Activated T-cell treated with anti-CD3 and anti-CD28 coated beads, Interleukin-2, amount 50 U/mL, for 24 hours (primary cell): Measurements from ENCODE around the gene LTB.
A peak's percentile ranks its signal among the peaks of the same experiment; 100 is the strongest.

Source experiments
- DNase-seq: peaks from one replicate; pipeline ENCODE4 v3.0.0-alpha.2; 2020
- H3K27ac Mint-ChIP-seq: 2 replicates; pipeline ENCODE4 v1.8.0; 2020; ENCODE audit warnings: mild to moderate bottlenecking, mixed read lengths
- H3K27me3 Mint-ChIP-seq: 2 replicates; pipeline ENCODE4 v1.8.0; 2020; ENCODE audit warnings: mixed read lengths
- H3K36me3 Mint-ChIP-seq: 2 replicates; pipeline ENCODE4 v1.8.0; 2020; ENCODE audit warnings: low read depth, mixed read lengths
- H3K4me1 Mint-ChIP-seq: 2 replicates; pipeline ENCODE4 v1.8.0; 2020; ENCODE audit warnings: low read depth, mixed read lengths
- H3K4me3 Mint-ChIP-seq: 2 replicates; pipeline ENCODE4 v1.8.0; 2020; ENCODE audit warnings: mild to moderate bottlenecking, moderate library complexity, mixed read lengths
- H3K9me3 Mint-ChIP-seq: 2 replicates; pipeline ENCODE4 v1.8.0; 2020; ENCODE audit warnings: mixed read lengths

The LTB gene, protein sequence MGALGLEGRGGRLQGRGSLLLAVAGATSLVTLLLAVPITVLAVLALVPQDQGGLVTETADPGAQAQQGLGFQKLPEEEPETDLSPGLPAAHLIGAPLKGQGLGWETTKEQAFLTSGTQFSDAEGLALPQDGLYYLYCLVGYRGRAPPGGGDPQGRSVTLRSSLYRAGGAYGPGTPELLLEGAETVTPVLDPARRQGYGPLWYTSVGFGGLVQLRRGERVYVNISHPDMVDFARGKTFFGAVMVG

DNA sequence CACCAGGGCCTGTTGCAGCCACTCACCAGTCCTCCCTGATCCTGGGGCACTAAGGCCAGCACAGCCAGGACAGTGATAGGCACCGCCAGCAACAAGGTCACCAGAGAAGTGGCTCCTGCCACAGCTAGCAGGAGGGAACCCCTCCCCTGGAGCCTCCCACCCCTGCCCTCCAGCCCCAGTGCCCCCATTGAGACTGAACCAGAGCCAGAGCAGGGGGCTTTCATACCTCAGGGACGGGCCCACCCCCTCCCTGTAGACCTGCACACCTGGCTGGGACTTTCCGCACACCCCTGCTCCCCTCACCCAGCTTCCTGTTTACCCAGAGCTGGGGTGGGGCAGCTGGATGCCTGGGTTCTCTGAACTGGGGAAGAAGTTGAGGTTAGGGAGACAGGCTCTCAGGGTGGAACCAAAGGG lies at the start of gene LTB:
Gene LTB, minus strand, starts transcription at position 195 of the 414 bp plus-strand sequence. Its CDS starts 7 bp downstream, at position 188.
- Mint-ChIP-seq H3K4me3 (peak within 1 kb of the TSS; percentile 97), H3K4me1 (peaks cover 78% of the 10 kb centered on the region), H3K9me3 (no peaks in the 10 kb centered on the region), H3K27ac (peak within 1 kb of the TSS; percentile 91), H3K36me3 (peaks cover 46% of the 10 kb centered on the region), H3K27me3 (no peaks in the 10 kb centered on the region)
- DNase-seq: peak; percentile 73

- Mint-ChIP-seq H3K4me3 (no peak overlapping the region), H3K4me1 (peaks cover 6% of the 10 kb centered on the region), H3K27ac (peak overlapping the region; percentile 33), H3K27me3 (no peaks in the 10 kb centered on the region), H3K9me3 (no peaks in the 10 kb centered on the region), H3K36me3 (peaks cover 100% of the 10 kb centered on the region)
- no peak for DNase-seq
These were observed 49.6 kb upstream of the LTB start for GRCh38 chr6:31631681-31632278.

DNA sequence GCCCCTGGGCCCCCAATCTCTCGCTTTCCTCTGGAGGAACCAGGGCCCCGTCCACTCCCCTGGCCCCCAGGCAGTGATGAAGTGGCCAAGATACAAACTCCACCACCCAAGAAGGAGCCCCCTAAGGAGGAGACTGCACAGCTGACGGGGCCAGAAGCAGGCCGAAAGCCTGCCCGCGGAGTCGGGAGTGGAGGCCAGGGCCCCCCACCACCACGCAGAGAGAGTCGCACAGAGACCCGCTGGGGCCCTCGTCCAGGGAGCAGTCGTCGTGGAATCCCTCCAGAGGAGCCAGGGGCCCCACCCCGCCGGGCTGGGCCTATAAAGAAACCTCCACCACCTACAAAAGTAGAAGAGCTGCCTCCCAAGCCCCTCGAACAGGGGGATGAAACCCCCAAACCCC lies 49.0 kb upstream of the LTB start:
- DNase-seq: no peak
- Mint-ChIP-seq H3K4me1 (peaks cover 6% of the 10 kb centered on the region), H3K36me3 (peaks cover 100% of the 10 kb centered on the region), H3K4me3 (no peak overlapping the region), H3K9me3 (no peaks in the 10 kb centered on the region), H3K27ac (peak overlapping the region; percentile 5), H3K27me3 (no peaks in the 10 kb centered on the region)

GRCh38 chr6:31630177-31630934 lies 48.1 kb upstream of the LTB start:
- H3K27me3 Mint-ChIP-seq: no peaks in the 10 kb centered on the region
- no peaks in the 10 kb centered on the region for H3K9me3 Mint-ChIP-seq
- H3K4me3 Mint-ChIP-seq: no peak overlapping the region
- peak overlapping the region; percentile 5 for H3K27ac Mint-ChIP-seq
- peaks cover 9% of the 10 kb centered on the region for H3K4me1 Mint-ChIP-seq
- DNase-seq: no peak
- peaks cover 100% of the 10 kb centered on the region for H3K36me3 Mint-ChIP-seq

DNA sequence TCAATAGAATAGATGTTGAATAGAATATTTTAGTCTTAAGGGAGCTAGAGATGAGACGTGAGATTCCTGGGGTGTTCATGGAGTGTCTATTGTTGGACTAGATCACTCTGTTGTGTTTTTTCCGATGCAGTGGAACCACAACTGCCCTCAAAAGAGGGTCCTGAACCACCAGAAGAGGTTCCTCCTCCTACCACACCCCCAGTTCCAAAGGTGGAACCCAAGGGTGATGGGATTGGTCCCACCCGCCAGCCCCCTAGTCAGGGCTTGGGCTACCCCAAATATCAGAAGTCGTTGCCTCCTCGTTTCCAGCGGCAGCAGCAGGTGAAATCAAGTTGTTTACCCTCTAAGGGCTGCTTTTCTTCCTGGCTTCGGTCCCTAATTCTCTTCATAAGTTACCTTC lies 46.8 kb upstream of the LTB start:
- H3K27ac Mint-ChIP-seq: peak overlapping the region; percentile 41
- DNase-seq: no peak
- H3K9me3 Mint-ChIP-seq: no peaks in the 10 kb centered on the region
- H3K27me3 Mint-ChIP-seq: no peaks in the 10 kb centered on the region
- H3K4me3 Mint-ChIP-seq: no peak overlapping the region
- peaks cover 12% of the 10 kb centered on the region for H3K4me1 Mint-ChIP-seq
- peaks cover 100% of the 10 kb centered on the region for H3K36me3 Mint-ChIP-seq

- no peaks in the 10 kb centered on the region for H3K27me3 Mint-ChIP-seq
- no peak for DNase-seq
- peak overlapping the region; percentile 9 for H3K27ac Mint-ChIP-seq
- no peaks in the 10 kb centered on the region for H3K9me3 Mint-ChIP-seq
- no peak overlapping the region for H3K4me3 Mint-ChIP-seq
- peaks cover 100% of the 10 kb centered on the region for H3K36me3 Mint-ChIP-seq
- H3K4me1 Mint-ChIP-seq: peaks cover 19% of the 10 kb centered on the region
These were observed 45.6 kb upstream of the LTB start for GRCh38 chr6:31627690-31628287.

DNA sequence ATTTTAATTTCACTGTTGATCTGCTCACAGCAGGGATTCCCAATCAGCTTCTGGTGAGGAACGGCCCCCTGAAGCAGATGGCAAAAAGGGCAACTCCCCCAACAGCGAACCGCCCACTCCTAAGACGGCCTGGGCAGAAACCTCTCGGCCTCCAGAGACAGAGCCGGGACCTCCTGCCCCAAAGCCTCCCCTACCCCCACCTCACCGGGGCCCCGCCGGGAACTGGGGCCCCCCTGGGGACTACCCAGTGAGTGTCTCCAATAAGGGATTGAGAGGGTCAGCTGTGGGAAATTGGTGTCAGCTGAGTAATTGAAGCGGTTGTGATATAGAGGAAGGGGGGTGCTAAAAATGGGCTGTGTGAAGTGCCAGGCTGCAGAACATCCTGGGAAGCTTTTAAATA lies 44.7 kb upstream of the LTB start:
- H3K36me3 Mint-ChIP-seq: peaks cover 100% of the 10 kb centered on the region
- H3K4me1 Mint-ChIP-seq: peaks cover 27% of the 10 kb centered on the region
- H3K27ac Mint-ChIP-seq: peak overlapping the region; percentile 80
- DNase-seq: no peak
- no peaks in the 10 kb centered on the region for H3K27me3 Mint-ChIP-seq
- H3K4me3 Mint-ChIP-seq: no peak overlapping the region
- no peaks in the 10 kb centered on the region for H3K9me3 Mint-ChIP-seq

DNA sequence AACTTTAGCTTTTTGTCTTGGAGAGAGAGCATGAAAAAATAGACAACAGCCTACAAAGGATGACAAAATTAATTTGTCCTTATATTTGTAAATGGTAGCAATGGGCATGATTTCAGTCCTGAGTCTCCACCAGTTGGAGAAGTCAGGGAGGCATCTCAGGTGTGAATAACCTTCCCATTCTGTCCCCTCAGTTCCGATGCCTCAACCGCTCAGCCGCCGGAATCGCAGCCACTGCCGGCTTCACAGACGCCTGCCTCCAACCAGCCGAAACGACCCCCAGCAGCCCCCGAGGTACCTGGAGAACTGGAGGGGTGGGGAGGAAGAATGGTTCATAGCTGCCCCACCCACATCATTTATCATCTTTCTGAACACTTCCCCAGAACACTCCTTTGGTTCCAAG lies 41.8 kb upstream of the LTB start:
- Mint-ChIP-seq H3K27me3 (no peaks in the 10 kb centered on the region), H3K9me3 (no peaks in the 10 kb centered on the region), H3K4me1 (peaks cover 37% of the 10 kb centered on the region), H3K27ac (peak overlapping the region; percentile 73), H3K4me3 (no peak overlapping the region), H3K36me3 (peaks cover 88% of the 10 kb centered on the region)
- no peak for DNase-seq

DNA sequence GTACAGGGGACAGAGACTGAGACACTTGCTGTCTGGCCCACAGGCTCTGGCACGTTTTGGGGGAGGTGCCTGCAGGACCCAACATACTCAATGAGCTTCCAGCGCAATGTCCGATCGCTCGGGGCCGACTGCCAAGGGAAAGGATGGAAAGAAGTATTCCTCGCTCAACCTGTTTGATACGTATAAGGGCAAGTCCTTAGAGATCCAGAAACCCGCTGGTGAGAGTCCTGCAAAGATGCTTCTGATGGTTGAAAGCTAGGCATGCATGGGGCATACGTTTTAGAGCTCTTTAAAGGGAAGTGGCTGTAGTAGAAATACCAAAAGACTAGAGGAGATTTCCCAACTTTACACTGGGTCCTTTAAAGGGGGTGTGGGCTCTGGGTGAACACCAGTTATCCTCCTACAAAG lies 40.5 kb upstream of the LTB start:
- H3K4me1 Mint-ChIP-seq: peaks cover 41% of the 10 kb centered on the region
- H3K27ac Mint-ChIP-seq: peak overlapping the region; percentile 100
- H3K27me3 Mint-ChIP-seq: no peaks in the 10 kb centered on the region
- H3K4me3 Mint-ChIP-seq: peak overlapping the region; percentile 90
- no peaks in the 10 kb centered on the region for H3K9me3 Mint-ChIP-seq
- H3K36me3 Mint-ChIP-seq: peaks cover 79% of the 10 kb centered on the region
- DNase-seq: no peak

DNA sequence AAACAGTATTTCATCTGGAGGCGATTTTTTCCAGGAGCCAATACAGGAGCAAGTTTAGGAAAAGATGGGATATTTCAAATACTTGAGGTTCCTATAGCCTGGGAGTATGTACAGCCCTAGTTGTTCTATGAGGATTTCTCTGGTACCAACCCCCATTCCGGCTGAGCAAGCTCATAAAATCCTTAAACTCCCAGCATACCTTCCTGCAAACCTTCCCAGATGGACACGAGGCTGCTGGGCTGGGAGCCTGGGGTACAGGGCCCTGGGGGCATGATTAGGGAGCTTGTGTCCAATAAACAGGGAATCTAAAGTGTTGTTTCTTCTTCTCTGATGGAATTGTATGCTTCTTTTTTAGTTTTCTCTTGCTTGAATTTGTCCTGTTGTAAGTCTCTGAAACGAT lies 39.8 kb upstream of the LTB start:
- H3K27me3 Mint-ChIP-seq: no peaks in the 10 kb centered on the region
- peak overlapping the region; percentile 100 for H3K27ac Mint-ChIP-seq
- H3K4me1 Mint-ChIP-seq: peaks cover 42% of the 10 kb centered on the region
- H3K9me3 Mint-ChIP-seq: no peaks in the 10 kb centered on the region
- peak overlapping the region; percentile 90 for H3K4me3 Mint-ChIP-seq
- peaks cover 74% of the 10 kb centered on the region for H3K36me3 Mint-ChIP-seq
- DNase-seq: no peak

DNA sequence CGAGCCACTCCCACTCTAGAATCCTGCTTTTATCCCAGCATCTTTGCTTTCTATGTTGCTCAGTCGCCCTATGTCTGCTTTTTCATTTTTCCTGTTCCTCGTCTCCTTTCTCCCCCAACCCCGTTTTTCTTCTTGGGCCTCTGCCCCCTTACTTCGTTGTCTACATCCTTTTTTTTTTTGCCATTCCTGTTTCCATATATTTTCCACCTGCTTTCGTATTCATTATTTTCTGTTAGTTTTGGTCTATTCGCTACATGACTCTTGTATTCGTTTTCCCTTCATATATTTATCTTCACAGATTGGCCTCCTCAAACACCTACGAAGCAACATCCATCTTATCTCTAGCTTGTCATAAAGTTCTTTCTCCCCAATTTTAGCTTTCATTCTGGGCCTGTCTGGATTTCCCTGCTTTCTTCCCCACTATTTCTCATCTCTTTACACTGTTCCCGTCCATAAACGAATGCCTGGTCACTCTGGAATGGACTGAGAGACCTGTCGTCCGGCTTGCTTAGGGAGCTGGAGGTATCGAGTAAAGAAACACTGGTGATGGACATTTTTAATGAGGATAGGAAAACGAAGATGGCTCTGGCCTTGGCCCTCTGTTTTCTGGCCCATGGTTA lies 39.2 kb upstream of the LTB start:
- H3K27ac Mint-ChIP-seq: peak overlapping the region; percentile 100
- no peak for DNase-seq
- H3K9me3 Mint-ChIP-seq: no peaks in the 10 kb centered on the region
- H3K36me3 Mint-ChIP-seq: peaks cover 71% of the 10 kb centered on the region
- peaks cover 48% of the 10 kb centered on the region for H3K4me1 Mint-ChIP-seq
- peak overlapping the region; percentile 90 for H3K4me3 Mint-ChIP-seq
- no peaks in the 10 kb centered on the region for H3K27me3 Mint-ChIP-seq

DNA sequence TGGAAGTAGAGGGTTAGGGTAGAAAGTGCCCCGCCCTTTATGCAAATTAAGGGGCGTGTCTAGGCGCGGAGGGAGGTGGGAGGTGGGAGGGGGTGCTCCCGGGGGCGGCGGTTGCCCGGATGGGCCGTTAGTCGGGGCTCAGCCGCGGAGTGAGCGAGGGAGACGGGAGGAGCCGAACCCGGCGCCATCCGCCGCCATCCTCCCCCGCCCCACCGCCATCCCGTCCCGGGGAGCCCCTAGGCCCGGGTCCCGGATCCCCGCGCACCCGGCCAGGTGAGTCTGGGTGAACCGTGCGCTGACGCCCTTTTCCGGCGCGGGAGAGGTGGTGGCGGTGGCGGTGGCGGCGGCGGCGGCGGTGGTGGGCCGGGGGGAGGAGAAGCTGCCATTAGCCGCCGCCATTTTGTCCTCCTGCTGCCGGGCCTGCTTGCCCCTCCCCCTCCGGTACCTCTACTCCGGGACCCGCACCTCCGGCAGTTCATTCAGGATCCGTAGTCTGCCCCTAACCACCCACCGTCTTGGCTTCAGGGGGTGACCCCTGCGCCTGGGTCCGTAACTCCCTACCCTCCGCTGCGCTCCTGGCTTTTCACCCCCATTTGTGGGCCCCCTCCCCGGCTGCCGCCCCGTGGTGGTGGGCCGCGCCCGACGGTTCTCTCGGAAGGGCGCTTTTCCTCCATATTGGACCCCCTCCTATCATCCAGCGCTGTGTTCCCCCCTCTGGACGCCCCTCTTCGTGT lies 38.5 kb upstream of the LTB start, which contains the start of gene PRRC2A:
Gene PRRC2A, plus strand, starts transcription at position 130 of the 734 bp plus-strand sequence. CDS start 2,075 bp downstream, outside the sequence.
- H3K27me3 Mint-ChIP-seq: no peaks in the 10 kb centered on the region
- H3K4me1 Mint-ChIP-seq: peaks cover 52% of the 10 kb centered on the region
- H3K9me3 Mint-ChIP-seq: no peaks in the 10 kb centered on the region
- peak within 1 kb of the TSS; percentile 90 for H3K4me3 Mint-ChIP-seq
- H3K27ac Mint-ChIP-seq: peak within 1 kb of the TSS; percentile 100
- no peak for DNase-seq
- H3K36me3 Mint-ChIP-seq: peaks cover 67% of the 10 kb centered on the region

DNA sequence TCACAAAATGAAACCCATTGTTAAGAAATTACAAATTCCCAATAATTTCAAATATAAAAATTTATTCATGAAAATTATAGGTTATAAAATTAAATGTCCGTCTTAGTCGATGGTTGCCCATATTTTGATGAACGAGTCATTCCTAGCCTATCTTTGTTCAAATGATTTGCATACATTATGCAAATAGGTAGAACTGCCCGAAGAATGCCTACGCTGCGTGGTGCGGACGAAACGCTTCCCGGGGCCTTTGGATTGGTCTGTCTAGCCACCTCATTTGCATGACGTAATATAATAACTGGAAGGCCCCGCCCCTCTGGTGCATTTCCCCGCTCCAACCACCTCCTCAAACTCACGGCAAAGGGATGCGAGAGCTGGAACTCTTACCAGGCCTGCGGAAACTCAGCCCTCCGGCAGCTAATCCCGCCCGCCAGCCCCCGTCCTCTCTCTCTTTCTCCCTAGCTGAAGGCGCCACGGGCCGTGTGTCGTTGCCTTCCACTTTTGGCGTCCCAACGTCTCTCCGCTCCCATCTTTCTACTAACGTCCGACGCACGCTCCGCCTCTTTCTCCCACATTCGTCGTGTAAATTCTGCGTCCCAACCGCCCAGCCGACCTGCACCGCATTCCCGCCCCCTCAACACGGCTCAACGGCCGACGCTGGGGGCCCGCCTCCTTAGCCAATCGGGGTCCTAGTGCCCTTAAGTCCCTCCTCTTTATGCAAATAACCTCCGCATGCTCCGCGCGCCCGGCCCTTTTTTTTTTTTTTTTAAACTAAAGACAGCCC lies 37.8 kb upstream of the LTB start:
- Mint-ChIP-seq H3K4me1 (peaks cover 55% of the 10 kb centered on the region), H3K36me3 (peaks cover 60% of the 10 kb centered on the region), H3K9me3 (no peaks in the 10 kb centered on the region), H3K4me3 (peak overlapping the region; percentile 90), H3K27ac (peak overlapping the region; percentile 100), H3K27me3 (no peaks in the 10 kb centered on the region)
- DNase-seq: peak; percentile 97
